ENCODE measurements around the gene RAB18. TPM values are rescaled to one million over a fixed set of nuclear protein-coding genes. Genes with fewer than 3 reads are reported as not detected.

Gene RAB18
- total and polyA plus RNA-seq, 2 of the 8 experiments (the other 6 are each of a cell fraction or from before 2014, with no cell fraction given) = 14.7 to 69.7 TPM

DNA sequence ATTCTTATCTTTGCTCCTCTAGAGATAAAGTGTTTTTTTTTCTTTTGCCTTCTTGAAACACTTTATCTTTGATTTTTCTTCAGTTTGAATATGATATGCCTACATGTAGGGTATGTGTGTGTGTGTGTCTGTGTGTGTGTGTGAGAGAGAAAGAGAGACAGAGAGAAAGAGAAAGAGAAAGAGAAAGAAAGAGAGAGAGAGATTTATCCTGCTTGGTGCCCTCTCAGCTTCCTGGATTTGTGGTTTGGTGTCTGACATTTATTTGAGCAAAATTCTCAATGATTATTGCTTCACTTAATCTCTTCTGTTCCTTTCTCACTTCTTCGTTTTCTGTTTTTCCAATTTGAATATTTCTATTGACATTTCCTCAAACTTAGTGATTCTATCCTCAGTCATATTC, 60.3 kb downstream of the RAB18 start:
- no peaks in the 10 kb centered on the region for H3K23me2 ChIP-seq (ENCODE audit: low read depth, low read length)
- no peaks in the 10 kb centered on the region for H4K20me1 ChIP-seq (replicated peaks in 1 of 2; ENCODE audit: control insufficient read depth in 1 of 2, insufficient read depth in 2 of 2, low read length in 2 of 2)
- H3K9ac ChIP-seq (replicated peaks in 1 of 4; ENCODE audit: extremely low read depth in 1 of 4, low read depth in 3 of 4, low read length in 3 of 4) = no peak overlapping the region
- no peaks in the 10 kb centered on the region for H3K9me3 ChIP-seq (ENCODE audit: insufficient read depth in 2 of 2, low read depth in 1 of 2, low read length in 1 of 2)
- H3K27me3 ChIP-seq (replicated peaks in 1 of 4; ENCODE audit: control insufficient read depth in 3 of 4, extremely low read depth in 1 of 4, insufficient read depth in 3 of 4, low read length in 3 of 4) = no peaks in the 10 kb centered on the region
- CTCF ChIA-PET (ENCODE audit: partially characterized antibody) = no interaction called here
- no peaks in the 10 kb centered on the region for H3K36me3 ChIP-seq (ENCODE audit: control insufficient read depth in 2 of 4, insufficient read depth in 4 of 4, low read length in 3 of 4)
- no peak overlapping the region for H3K23ac ChIP-seq (ENCODE audit: insufficient read length)
- no peak overlapping the region for H2AK5ac ChIP-seq (ENCODE audit: low read depth, low read length)
- H2BK120ac ChIP-seq (replicated peaks; ENCODE audit: low read depth, low read length) = no peak overlapping the region
- 72% methylated on average over 1 of the region's 1 CpG; no CpG with 5 or more reads in 1 of the 2 experiments for WGBS, 2 experiments (ENCODE audit: extremely low coverage in 1 of 2, insufficient coverage in 1 of 2, insufficient read length in 1 of 2, insufficient replicate concordance in 2 of 2, low coverage in 1 of 2, low lambda C conversion rate in 2 of 2, missing lambda C conversion rate in 1 of 2)
- no peak overlapping the region for H3K27ac ChIP-seq (ENCODE audit: low read depth, low read length)
- no peaks in the 10 kb centered on the region for H3K79me1 ChIP-seq (ENCODE audit: low read depth, low read length)
- H4K91ac ChIP-seq (replicated peaks; ENCODE audit: insufficient read length, low read length) = no peak overlapping the region
- H2BK15ac ChIP-seq (ENCODE audit: low read length) = no peak overlapping the region
- no peak for FAIRE-seq
- no peaks in the 10 kb centered on the region for H3K79me2 ChIP-seq (ENCODE audit: control insufficient read depth in 1 of 2, insufficient read depth in 2 of 2, low read length in 2 of 2)
- H3K14ac ChIP-seq (ENCODE audit: insufficient read length) = no peak overlapping the region
- no peak overlapping the region for H3K4ac ChIP-seq (replicated peaks; ENCODE audit: insufficient read length, low read depth, low read length)
- H3K4me2 ChIP-seq (ENCODE audit: insufficient read depth in 1 of 2, low read depth in 2 of 2, low read length in 2 of 2) = no peak overlapping the region
- no peak overlapping the region for H3K4me3 ChIP-seq (ENCODE audit: extremely low read depth in 1 of 4, insufficient read depth in 2 of 4, low read depth in 3 of 4, low read length in 4 of 4)
- H3K56ac ChIP-seq (replicated peaks; ENCODE audit: insufficient read length, low read depth, low read length) = no peak overlapping the region
- no peak overlapping the region for H2BK12ac ChIP-seq (ENCODE audit: low read depth, low read length)
- POLR2A ChIA-PET (ENCODE audit: partially characterized antibody) = no interaction called here
- no peak overlapping the region for H3K18ac ChIP-seq (ENCODE audit: extremely low read depth, low read length)
- DNase-seq (ENCODE audit: low read depth in 1 of 2, low spot score in 2 of 2) = no peak
- H2BK20ac ChIP-seq (ENCODE audit: low read length) = no peak overlapping the region
- no peak overlapping the region for H4K8ac ChIP-seq (ENCODE audit: extremely low read depth, insufficient read depth, low read length)
- no peak for TF ChIP-seq TAF1 (IDR thresholded peaks at IDR 0.05; ENCODE audit: low read depth, low read length)
- no peak overlapping the region for H2BK5ac ChIP-seq (ENCODE audit: low read depth, low read length)
- no peaks in the 10 kb centered on the region; a peak in 1 of 7 replicates for H3K4me1 ChIP-seq (replicated peaks in 1 of 4; ENCODE audit: control insufficient read depth in 3 of 4, insufficient read depth in 4 of 4, low read length in 3 of 4)
- H4K5ac ChIP-seq (ENCODE audit: insufficient read length, low read depth, low read length) = no peak overlapping the region
- H2AFZ ChIP-seq (ENCODE audit: low read length) = no peak overlapping the region
